Measurements from ENCODE around the gene NTRK2. TPM values are rescaled to one million over a fixed set of nuclear protein-coding genes. Genes with fewer than 3 reads are reported as not detected.

Gene NTRK2
- total RNA-seq, 1 experiment from 2014 or later: not detected

DNA sequence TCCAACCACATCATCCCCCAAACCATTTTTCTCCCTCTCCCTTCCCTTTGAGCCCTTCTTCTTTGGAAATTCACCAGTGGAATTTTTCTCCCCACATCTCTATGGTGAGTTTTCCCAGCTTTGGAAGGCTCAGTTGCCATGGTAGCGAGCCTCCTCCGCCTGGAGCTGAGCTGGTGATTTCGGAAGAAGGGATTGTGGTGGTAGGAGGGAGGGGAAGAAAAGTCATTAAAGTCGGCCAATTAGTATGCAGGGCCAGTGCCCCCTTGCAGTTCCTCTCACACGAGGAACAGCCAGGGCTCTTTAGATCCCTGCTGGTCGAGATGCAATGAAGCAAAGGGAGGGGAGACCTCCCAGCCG, 322.0 kb downstream of the NTRK2 start:
- POLR2A ChIA-PET (ENCODE audit: unreplicated experiment): no interaction called here
- peaks cover 27% of the 10 kb centered on the region for H3K27me3 ChIP-seq (ENCODE audit: insufficient read depth, low read depth)
- TF ChIP-seq, protein P1, sequence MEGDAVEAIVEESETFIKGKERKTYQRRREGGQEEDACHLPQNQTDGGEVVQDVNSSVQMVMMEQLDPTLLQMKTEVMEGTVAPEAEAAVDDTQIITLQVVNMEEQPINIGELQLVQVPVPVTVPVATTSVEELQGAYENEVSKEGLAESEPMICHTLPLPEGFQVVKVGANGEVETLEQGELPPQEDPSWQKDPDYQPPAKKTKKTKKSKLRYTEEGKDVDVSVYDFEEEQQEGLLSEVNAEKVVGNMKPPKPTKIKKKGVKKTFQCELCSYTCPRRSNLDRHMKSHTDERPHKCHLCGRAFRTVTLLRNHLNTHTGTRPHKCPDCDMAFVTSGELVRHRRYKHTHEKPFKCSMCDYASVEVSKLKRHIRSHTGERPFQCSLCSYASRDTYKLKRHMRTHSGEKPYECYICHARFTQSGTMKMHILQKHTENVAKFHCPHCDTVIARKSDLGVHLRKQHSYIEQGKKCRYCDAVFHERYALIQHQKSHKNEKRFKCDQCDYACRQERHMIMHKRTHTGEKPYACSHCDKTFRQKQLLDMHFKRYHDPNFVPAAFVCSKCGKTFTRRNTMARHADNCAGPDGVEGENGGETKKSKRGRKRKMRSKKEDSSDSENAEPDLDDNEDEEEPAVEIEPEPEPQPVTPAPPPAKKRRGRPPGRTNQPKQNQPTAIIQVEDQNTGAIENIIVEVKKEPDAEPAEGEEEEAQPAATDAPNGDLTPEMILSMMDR (conservative IDR thresholded peaks at IDR 0.05): no peak
- TF ChIP-seq EZH2 (IDR thresholded peaks at IDR 0.05; ENCODE audit: low read depth): no peak
- H3K9me2 ChIP-seq (ENCODE audit: insufficient read depth): no peaks in the 10 kb centered on the region
- no peaks in the 10 kb centered on the region for H3K36me3 ChIP-seq (ENCODE audit: low read depth)
- H3K4me1 ChIP-seq (replicated peaks; ENCODE audit: insufficient read depth): no peaks in the 10 kb centered on the region
- no TSS peak for BruUV-seq (replicated peaks)
- no peaks in the 10 kb centered on the region for H4K20me1 ChIP-seq (ENCODE audit: insufficient read depth)
- H3K27ac ChIP-seq: no peak overlapping the region
- no peaks in the 10 kb centered on the region for H3F3A ChIP-seq (ENCODE audit: insufficient read depth, low read depth)
- intact Hi-C loops (cut with micrococcal nuclease; ENCODE audit: unreplicated experiment): loop anchor here (2.0 kb wide), 1 partner anchor 47 kb away; no protein-coding TSS in a partner anchor
- H3K4me2 ChIP-seq: no peak overlapping the region
- CTCF ChIA-PET: no interaction called here
- no peak for DNase-seq
- H3K79me2 ChIP-seq (ENCODE audit: low read depth): no peaks in the 10 kb centered on the region
- no peak overlapping the region for H3K4me3 ChIP-seq
- no peaks in the 10 kb centered on the region for H3K9me3 ChIP-seq (ENCODE audit: insufficient read depth, low read depth)
- no peak overlapping the region for H2AFZ ChIP-seq

DNA sequence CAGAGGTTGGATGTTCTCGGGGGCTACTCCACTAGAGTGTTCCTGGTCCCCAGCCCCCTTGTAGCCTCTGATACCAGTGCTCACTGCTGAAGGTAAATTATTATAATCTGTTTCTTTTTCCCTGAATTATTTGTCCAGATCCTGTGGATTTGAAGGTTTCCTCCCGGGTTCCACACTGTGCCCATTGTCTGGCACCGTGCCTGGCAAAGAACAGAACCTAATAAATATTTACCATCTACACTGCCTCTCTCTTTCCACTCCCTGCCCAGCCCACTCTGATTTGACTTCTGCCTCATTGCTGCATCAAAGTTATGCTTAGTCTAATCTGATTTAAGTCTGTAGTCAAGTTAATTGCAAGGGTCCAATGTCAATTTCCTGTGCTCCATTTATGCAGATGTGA, 322.9 kb downstream of the NTRK2 start:
- ChIA-PET CTCF (no interaction called here), POLR2A (ENCODE audit: unreplicated experiment) (no interaction called here)
- BruUV-seq (replicated peaks): no TSS peak
- TF ChIP-seq, protein P1 (conservative IDR thresholded peaks at IDR 0.05): no peak
- TF ChIP-seq EZH2 (IDR thresholded peaks at IDR 0.05; ENCODE audit: low read depth): no peak
- Histone ChIP-seq H3K27ac (no peak overlapping the region), H3K9me2 (ENCODE audit: insufficient read depth) (no peaks in the 10 kb centered on the region), H4K20me1 (ENCODE audit: insufficient read depth) (no peaks in the 10 kb centered on the region), H3K79me2 (ENCODE audit: low read depth) (no peaks in the 10 kb centered on the region), H3K36me3 (ENCODE audit: low read depth) (no peaks in the 10 kb centered on the region), H3K4me2 (no peak overlapping the region), H3K27me3 (ENCODE audit: insufficient read depth, low read depth) (peaks cover 27% of the 10 kb centered on the region), H3K9me3 (ENCODE audit: insufficient read depth, low read depth) (no peaks in the 10 kb centered on the region), H3K4me1 (replicated peaks; ENCODE audit: insufficient read depth) (no peaks in the 10 kb centered on the region), H3K4me3 (no peak overlapping the region), H2AFZ (no peak overlapping the region), H3F3A (ENCODE audit: insufficient read depth, low read depth) (no peaks in the 10 kb centered on the region)
- intact Hi-C loops (cut with micrococcal nuclease; ENCODE audit: unreplicated experiment): no loop called here
- no peak for DNase-seq

DNA sequence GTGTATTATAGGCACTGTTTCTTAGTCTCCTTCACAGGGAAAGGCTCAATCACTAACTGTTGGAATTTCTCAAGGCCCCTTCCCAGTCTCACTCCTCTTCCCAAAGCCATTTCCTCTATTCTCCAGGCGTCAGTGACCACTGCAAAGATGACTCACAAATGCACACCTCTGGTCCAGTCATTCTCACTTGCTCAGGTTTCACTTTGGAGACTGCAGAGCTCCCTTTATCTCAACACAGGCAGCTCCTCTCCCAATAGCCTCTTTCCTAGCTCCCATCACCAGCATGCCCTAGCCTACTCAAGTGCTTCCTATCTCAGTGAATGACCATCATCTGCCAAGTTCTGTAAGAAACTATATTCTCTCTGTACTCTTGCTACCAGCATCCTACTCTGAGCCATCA, 323.6 kb downstream of the NTRK2 start:
- Histone ChIP-seq H3K4me2 (no peak overlapping the region), H3F3A (ENCODE audit: insufficient read depth, low read depth) (no peaks in the 10 kb centered on the region), H3K9me2 (ENCODE audit: insufficient read depth) (no peaks in the 10 kb centered on the region), H2AFZ (no peak overlapping the region), H3K9me3 (ENCODE audit: insufficient read depth, low read depth) (no peaks in the 10 kb centered on the region), H4K20me1 (ENCODE audit: insufficient read depth) (no peaks in the 10 kb centered on the region), H3K27ac (no peak overlapping the region), H3K36me3 (ENCODE audit: low read depth) (no peaks in the 10 kb centered on the region), H3K27me3 (ENCODE audit: insufficient read depth, low read depth) (peaks cover 27% of the 10 kb centered on the region), H3K4me3 (no peak overlapping the region), H3K4me1 (replicated peaks; ENCODE audit: insufficient read depth) (no peaks in the 10 kb centered on the region), H3K79me2 (ENCODE audit: low read depth) (no peaks in the 10 kb centered on the region)
- no peak for TF ChIP-seq EZH2 (IDR thresholded peaks at IDR 0.05; ENCODE audit: low read depth)
- TF ChIP-seq, protein P1 (conservative IDR thresholded peaks at IDR 0.05): no peak
- ChIA-PET POLR2A (ENCODE audit: unreplicated experiment) (no interaction called here), CTCF (no interaction called here)
- BruUV-seq (replicated peaks): no TSS peak
- intact Hi-C loops (cut with micrococcal nuclease; ENCODE audit: unreplicated experiment): no loop called here
- DNase-seq: no peak
